Measurements from ENCODE around the gene PHF14. TPM values are rescaled to one million over a fixed set of nuclear protein-coding genes. Genes with fewer than 3 reads are reported as not detected.
"Not testable (repeated sequence)": the region's sequence is repeated elsewhere in the genome, so short reads cannot be mapped to it uniquely, and the experiment has no call there.

The PHF14 gene
- total RNA-seq: 10 to 100 TPM; 27.5 to 30.2 TPM
- 10 to 100 TPM; 65.9 to 85.9 (median 71.6) TPM for polyA plus RNA-seq (ENCODE audit: insufficient read length in 6 of 6)
- long read RNA-seq, donor 1, full-length matches to known transcripts: 9 of 51 reads
- long read RNA-seq, donor 1, partial matches to known transcripts: 42 of 51 reads
- long read RNA-seq, donor 1, other reads (novel, unspliced or antisense): 0 of 51 reads
- long read RNA-seq, donor 2, partial matches to known transcripts: 38 of 46 reads
- long read RNA-seq, donor 2, other reads (novel, unspliced or antisense): 0 of 46 reads
- long read RNA-seq, donor 3, full-length matches to known transcripts: 9 of 14 reads
- long read RNA-seq, donor 3, partial matches to known transcripts: 5 of 14 reads
- long read RNA-seq, donor 3, other reads (novel, unspliced or antisense): 0 of 14 reads
- long read RNA-seq, donor 4, partial matches to known transcripts: 3 of 4 reads
- long read RNA-seq, donor 4, other reads (novel, unspliced or antisense): 1 of 4 reads
- long read RNA-seq, donor 5, full-length matches to known transcripts: 14 of 24 reads
- long read RNA-seq, donor 5, partial matches to known transcripts: 10 of 24 reads
- long read RNA-seq, donor 5, other reads (novel, unspliced or antisense): 0 of 24 reads
- long read RNA-seq, donor 6, partial matches to known transcripts: 12 of 21 reads
- long read RNA-seq, donor 6, other reads (novel, unspliced or antisense): 0 of 21 reads
- long read RNA-seq, donor 7, partial matches to known transcripts: 5 of 10 reads
- long read RNA-seq, donor 7, other reads (novel, unspliced or antisense): 0 of 10 reads
- long read RNA-seq, donor 8, full-length matches to known transcripts: 1 of 1 reads
- long read RNA-seq, donor 8, partial matches to known transcripts: 0 of 1 reads
- long read RNA-seq, donor 8, other reads (novel, unspliced or antisense): 0 of 1 reads
- long read RNA-seq, donor 9: 0 reads
- long read RNA-seq, donor 10, partial matches to known transcripts: 1 of 1 reads
- long read RNA-seq, donor 10, other reads (novel, unspliced or antisense): 0 of 1 reads
- long read RNA-seq, donor 11, transcript PHF14-205 (2 exons, 695 nt): major isoform, 5 of 48 reads
- long read RNA-seq, donor 11, partial matches to known transcripts: 38 of 48 reads
- long read RNA-seq, donor 11, other reads (novel, unspliced or antisense): 0 of 48 reads
- long read RNA-seq, donor 12, partial matches to known transcripts: 0 of 6 reads
- long read RNA-seq, donor 12, other reads (novel, unspliced or antisense): 0 of 6 reads

DNA sequence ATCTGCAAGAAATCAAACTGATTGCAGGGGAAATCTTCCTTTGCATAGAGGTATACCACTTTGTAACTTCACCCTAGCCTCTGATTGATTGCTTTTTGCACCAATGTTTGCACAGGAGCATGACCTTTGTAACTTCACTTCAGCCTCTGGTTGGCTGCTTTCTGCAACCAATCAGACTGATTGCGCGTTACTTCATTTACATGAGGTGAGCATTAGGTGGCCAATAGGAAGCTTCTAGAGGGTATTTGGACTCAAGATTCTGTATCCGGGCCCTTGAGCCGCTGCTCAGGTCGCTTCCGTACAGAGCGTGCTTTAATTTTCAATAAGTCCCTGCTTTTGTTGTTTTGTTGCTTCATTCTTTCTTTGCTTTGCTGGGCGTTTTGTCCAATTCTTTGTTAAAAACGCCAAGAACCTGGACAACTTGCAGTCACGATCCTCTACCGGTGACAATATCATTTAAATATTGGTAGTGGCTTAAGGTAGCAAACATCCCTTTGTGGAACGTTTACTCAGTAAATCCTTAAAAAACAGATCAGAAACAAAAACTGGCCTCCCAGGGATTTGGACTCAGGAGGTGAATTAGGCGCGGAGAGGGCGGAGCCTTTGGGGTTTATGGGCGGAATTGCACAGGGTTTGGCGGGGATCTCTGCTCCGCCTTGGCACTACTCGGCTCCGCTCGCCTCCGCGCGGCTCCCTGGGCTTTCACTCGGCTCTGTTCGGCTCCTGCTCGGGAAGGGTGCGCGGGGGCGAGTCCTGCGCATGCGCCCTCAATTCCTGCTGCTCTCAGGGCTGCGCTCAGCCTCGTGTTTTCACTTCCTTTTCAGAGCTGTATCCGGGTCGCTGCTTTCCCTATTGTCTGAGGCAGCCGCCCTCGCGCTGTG, at the start of gene PHF14:
PHF14 (plus strand) TSS at position 812 of the 881 bp plus-strand sequence. CDS start 452 bp downstream, outside the sequence.
- intact Hi-C loops (cut with DNase I): no loop called here
- Histone ChIP-seq H3K27ac (peak within 1 kb of the TSS; percentile 77 to 82), H3K4me3 (peak within 1 kb of the TSS; percentile 62 to 70), H3K36me3 (no peaks in the 10 kb centered on the region), H3K4me1 (peaks cover 7 to 8% of the 10 kb centered on the region in 2 donors), H3K27me3 (no peaks in the 10 kb centered on the region), H3K9me3 (no peaks in the 10 kb centered on the region)
- TF ChIP-seq, protein P1, sequence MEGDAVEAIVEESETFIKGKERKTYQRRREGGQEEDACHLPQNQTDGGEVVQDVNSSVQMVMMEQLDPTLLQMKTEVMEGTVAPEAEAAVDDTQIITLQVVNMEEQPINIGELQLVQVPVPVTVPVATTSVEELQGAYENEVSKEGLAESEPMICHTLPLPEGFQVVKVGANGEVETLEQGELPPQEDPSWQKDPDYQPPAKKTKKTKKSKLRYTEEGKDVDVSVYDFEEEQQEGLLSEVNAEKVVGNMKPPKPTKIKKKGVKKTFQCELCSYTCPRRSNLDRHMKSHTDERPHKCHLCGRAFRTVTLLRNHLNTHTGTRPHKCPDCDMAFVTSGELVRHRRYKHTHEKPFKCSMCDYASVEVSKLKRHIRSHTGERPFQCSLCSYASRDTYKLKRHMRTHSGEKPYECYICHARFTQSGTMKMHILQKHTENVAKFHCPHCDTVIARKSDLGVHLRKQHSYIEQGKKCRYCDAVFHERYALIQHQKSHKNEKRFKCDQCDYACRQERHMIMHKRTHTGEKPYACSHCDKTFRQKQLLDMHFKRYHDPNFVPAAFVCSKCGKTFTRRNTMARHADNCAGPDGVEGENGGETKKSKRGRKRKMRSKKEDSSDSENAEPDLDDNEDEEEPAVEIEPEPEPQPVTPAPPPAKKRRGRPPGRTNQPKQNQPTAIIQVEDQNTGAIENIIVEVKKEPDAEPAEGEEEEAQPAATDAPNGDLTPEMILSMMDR (IDR thresholded peaks at IDR 0.05): no peak
- DNase-seq (peak; percentile 95 to 99 (median 98)), ATAC-seq (peak; percentile 99)

DNA sequence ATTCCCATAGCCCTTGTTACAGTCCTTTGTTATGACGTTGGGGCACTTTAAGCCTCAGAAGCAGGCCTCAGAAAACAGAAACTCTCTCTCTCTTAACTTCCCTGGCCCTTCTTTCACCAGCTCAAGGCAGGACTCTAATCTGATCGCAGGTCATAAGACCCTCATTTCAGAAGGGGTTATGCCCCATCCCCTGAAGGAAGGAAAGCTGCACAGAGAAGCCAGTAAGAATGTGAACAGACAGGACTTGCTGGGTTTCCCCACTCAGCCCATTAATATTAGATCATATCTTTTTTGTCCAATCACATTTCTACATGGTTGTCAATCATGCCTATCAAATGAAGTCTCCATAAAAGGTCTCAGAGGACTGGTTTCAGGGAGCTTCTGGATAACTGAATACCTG, 49.3 kb upstream of the PHF14 start:
- Histone ChIP-seq H3K9me3 (no peaks in the 10 kb centered on the region), H3K36me3 (no peaks in the 10 kb centered on the region), H3K27ac (no peak overlapping the region), H3K4me1 (no peaks in the 10 kb centered on the region), H3K27me3 (no peaks in the 10 kb centered on the region), H3K4me3 (no peak overlapping the region)
- DNase-seq: no peak
- no peak for ATAC-seq
- intact Hi-C loops (cut with DNase I): no loop called here
- TF ChIP-seq, protein P1 (IDR thresholded peaks at IDR 0.05): no peak

DNA sequence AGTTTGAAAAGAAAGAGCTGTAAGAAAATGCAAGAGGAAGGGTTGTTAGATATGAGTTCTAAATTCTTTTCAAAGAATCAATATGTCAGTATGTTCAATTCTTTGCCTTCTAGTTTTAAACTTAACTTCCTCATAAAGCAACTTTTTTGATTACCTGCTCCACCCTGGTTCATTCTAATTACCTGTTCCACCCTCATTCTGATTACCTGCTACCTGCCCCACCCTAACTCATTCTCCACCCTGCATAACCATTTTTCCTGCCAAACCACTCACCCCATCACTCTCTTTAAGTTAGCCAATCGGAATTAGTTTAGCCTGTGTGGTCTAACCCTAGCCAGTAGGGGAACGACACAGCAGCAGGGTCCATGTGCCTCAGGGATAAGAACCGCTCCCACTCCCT, 45.5 kb upstream of the PHF14 start:
- intact Hi-C loops (cut with DNase I); DNase-seq; H3K4me1 ChIP-seq; H3K4me3 ChIP-seq; H3K27ac ChIP-seq; H3K9me3 ChIP-seq; H3K27me3 ChIP-seq; ATAC-seq: not testable (repeated sequence)
- peaks cover 0 to 15% of the 10 kb centered on the region in 2 donors for H3K36me3 ChIP-seq

DNA sequence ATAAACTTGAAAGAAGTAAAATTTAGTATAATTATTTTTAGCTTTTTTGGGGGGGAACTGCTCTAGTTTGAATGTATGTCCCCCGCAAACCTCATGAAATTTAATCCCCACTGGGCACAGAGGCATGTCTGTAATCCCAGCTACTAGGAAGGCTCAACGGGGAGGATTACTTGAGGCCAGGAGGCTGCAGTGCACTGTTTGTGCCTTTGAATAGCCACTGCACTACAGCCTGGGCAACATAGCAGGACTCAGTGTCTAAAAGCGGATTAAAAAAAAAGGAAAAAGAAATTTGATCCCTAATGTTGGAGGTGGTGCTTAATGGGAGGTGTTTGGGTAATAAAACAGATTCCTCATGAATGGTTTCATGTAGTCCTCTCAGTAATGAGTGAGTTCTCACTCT, 43.1 kb upstream of the PHF14 start:
- no peak overlapping the region for H3K4me3 ChIP-seq
- TF ChIP-seq, protein P1 (IDR thresholded peaks at IDR 0.05): no peak
- H3K4me1 ChIP-seq: peaks cover 7 to 13% of the 10 kb centered on the region in 2 donors
- intact Hi-C loops (cut with DNase I): no loop called here
- no peaks in the 10 kb centered on the region for H3K9me3 ChIP-seq
- no peak for ATAC-seq
- no peak overlapping the region for H3K27ac ChIP-seq
- no peak for DNase-seq
- H3K36me3 ChIP-seq: peaks cover 0 to 31% of the 10 kb centered on the region in 2 donors
- H3K27me3 ChIP-seq: no peaks in the 10 kb centered on the region

Measured in left lung (tissue), 14 donors.